NCI-H2196 (cell line): Measurements from ENCODE around the gene MAP3K20.
"Not testable (repeated sequence)": the region's sequence is repeated elsewhere in the genome, so short reads cannot be mapped to it uniquely, and the experiment has no call there.

Experiments used
- DNase-seq: peaks from one replicate; lab custom pipeline; 2025; ENCODE audit not compliant: unreplicated experiment; lab: John Stamatoyannopoulos, UW

The MAP3K20 gene

GRCh38 chr2:173305303-173305702 is 229.7 kb downstream of the MAP3K20 start:
- no peak for DNase-seq

- DNase-seq, result no peak
Observed at GRCh38 chr2:173307293-173307692, 231.6 kb downstream of the MAP3K20 start.

DNA sequence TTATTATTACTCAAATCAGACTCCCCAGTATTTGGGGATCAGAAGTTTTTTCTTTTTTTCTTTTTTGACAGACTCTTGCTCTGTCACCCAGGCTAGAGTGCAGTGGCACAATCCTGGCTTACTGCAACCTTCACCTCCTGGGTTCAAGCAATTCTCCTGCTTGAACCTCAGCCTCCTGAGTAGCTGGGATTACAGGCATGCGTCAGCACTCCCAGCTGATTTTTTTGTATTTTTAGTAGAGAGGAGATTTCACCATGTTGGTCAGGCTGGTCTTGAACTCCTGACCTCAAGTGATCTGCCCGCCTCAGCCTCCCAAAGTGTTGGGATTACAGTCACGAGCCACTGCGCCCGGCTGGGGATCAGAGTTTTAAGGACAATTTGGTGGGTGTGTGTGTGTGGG is 233.7 kb downstream of the MAP3K20 start:
- DNase-seq, result not testable (repeated sequence)

DNA sequence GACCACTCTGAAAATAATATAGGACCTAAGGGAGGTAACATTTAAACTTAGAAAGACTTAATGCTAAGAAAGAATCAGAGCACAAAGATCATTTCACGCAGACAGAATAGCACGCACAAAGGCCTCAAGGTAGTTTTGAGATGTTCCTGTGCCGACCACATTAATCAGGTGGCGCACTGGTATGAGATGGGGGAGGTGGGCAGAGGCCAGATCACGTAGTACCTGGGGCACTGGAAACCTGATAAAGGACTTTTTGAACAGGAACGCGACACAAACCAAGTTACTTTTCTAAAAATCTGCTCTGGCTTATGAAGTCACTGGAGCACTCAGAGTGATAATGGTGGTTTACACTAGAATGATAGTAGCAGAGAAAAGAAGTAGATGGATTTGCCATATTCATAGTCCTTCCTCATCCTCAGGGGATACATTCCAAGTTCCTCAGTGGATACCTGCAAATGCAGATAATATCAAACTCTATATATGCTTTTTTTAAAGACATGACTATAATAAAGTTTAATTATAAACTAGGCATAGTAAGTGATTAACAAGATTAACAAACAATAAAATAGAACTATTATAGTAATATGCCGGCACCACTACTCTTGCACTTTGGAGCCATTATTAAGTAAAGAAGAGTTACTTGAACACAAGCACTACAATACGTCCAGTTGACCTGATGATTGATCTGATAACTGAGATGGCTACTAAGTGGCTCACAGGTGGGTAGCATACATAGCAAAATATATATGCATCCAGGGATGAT is 236.4 kb downstream of the MAP3K20 start:
- no peak for DNase-seq
